Inferior parietal cortex (tissue), 1 donor: ENCODE results near the gene KRTAP10-6.
"Not testable (repeated sequence)": the region's sequence is repeated elsewhere in the genome, so short reads cannot be mapped to it uniquely, and the experiment has no call there.

Experiments
- DNase-seq: peaks from one replicate; pipeline ENCODE4 v3.0.0-alpha.2; 2016; ENCODE audit errors: extremely low spot score

Gene KRTAP10-6

DNA sequence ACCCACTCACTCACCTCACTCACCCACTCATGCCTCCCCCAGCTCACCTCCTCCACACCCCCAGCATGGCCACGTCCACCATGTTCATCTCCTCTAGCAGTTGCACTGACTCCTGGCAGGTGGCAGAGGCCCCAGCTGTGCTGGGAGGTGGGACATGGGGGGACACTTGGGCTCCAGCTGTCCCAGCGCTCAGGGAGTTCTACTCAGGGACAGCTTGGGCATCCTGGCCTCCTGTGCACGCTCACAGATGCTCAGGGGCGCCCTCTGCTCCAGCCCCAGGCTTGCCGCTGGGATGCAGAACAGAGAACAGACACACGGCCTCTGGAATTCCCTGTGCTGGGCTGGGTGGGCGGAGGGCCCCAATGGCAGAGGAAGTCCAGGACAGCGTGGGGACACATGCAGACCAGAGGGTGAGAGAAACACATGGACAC is 24.8 kb upstream of the KRTAP10-6 start:
- DNase-seq: no peak

DNA sequence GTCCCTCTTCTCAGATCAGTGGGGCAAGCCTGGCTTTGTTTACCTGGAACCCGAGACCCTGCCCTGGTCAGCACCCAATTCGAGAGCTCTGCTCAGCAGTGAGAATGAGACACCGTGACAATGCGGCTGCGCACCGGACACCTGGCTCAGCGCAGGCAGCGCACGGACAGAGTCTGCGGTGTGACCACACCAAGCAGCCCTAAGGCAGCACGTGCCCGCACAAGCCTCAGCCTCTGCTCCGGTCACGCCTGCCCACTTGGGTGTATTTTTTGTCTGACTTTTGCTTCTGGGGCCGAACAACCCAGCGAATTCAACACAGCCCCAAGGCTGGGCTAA is 24.3 kb upstream of the KRTAP10-6 start:
- no peak for DNase-seq

- no peak for DNase-seq
Measured at GRCh38 chr21:44615911-44616590, 23.7 kb upstream of the KRTAP10-6 start.

DNA sequence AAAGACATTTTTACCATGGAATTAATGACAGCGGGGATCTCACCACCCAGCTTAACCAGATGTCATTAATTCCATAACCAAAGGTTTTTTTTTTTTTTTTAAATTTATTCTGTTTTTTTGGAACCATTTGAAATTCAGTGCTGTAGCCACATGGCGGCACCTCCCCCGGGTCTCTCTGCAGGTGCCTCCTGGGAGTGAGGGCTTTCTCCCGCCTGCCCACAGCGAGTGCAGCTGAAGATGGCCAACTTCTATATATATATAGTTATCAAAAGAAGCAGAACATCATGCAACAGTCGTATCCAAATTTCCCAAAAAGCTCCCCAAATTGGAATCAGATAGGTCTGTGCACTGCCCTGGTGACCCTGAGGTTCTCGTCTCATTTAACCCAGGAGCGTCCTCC is 23.2 kb upstream of the KRTAP10-6 start:
- no peak for DNase-seq

DNA sequence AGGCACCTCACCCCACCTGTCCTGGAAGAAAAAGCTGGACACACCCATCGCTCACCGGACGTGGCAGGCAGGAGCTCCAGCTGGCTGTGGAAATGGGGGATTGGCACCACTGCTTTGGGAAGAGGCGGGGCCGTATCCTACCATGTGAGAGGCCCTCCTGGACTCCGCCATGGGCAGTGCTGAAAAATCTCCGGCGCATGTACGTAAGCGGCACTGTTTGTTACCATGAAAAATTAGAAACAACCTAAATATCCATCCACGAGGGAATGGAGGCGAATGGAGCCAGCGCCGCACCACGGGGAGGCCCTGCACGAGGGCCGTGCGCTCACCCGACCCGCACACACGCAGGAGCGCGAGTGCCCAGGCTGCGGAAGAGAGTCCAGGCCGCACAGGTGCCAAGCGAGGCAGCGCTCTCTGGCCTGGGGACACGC is 22.7 kb upstream of the KRTAP10-6 start:
- no peak for DNase-seq

GRCh38 chr21:44614161-44614631 is 21.9 kb upstream of the KRTAP10-6 start:
- DNase-seq: no peak

DNA sequence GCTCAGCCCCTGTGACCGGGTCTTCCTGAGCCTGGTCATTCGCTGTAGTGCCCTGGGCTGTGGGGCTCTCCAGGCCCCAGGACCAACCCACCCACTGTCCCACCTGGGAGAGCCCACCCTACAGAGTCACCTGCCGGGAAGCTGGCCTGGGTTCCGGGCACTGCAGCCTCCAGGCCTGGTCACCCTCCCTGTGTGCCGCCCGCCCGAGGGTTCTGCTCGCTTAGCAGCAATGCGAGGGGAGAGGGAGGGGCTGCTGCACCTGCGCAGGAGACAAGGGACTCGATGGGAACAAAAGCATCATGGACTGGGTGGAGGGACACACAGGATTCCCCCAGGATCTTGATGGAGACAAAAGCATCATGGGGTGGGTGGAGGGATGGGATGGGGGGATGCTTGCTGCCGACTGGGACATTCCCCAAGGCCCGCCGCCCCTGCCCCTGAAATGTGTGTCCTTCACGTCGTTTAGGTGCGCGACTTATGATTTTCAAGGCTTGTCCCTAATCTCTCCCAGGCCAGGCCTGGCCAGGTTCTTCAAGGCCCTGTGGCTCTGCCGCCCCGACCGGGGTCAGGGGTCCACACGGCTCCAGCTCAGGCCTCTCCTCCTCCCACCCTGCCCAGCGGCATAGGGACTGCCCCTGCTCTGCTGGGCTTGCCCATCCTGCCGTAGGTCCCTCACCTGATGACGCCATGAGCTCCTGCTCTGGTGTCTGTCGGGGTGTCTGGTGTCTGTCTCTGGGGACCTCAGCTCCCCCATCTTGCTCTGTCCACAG is 21.3 kb upstream of the KRTAP10-6 start:
- DNase-seq: no peak

DNA sequence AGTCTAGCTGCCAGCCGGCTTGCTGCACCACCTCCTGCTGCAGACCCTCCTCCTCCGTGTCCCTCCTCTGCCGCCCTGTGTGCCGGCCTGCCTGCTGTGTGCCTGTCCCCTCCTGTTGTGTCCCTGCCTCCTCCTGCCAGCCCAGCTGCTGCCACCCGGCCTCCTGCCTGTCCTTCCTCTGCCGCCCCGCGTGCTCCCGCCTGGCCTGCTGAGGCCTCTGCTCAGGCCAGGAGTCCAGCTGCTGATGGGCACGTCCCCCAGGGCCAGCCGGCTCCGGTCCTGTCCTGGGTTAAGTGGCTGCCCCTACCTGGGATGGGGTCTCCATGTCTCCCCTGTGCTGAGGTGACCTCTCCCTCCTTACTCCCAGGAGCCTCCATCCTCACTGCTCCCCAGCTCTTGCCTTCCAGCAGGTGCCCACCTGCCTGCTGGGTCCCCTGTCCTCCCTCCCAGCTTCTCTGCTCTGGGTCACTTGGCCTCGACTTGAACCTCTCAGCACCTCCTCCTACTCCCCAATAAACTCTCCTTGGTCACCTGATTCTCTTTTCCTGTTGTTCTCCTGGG is 20.4 kb upstream of the KRTAP10-6 start:
- DNase-seq: no peak

DNA sequence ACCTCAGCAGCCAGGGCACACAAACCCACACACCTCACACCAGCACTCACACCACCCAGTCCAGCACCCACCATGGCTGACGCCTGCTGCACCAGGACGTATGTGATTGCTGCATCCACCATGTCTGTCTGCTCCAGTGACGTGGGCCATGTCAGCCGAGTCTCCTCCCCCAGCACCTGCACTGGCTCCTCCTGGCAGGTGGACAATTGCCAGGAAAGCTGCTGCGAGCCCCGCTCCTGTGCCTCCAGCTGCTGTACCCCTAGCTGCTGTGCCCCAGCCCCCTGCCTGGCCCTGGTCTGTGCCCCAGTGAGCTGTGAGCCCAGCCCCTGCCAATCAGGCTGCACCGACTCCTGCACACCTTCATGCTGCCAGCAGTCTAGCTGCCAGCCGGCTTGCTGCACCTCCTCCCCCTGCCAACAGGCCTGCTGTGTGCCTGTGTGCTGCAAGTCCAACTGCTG is 19.8 kb upstream of the KRTAP10-6 start, which contains the start of gene KRTAP10-8:
Gene KRTAP10-8 (plus strand): TSS at position 51 of the 458 bp plus-strand sequence. CDS start 22 bp downstream, at position 73.
- no peak for DNase-seq

DNA sequence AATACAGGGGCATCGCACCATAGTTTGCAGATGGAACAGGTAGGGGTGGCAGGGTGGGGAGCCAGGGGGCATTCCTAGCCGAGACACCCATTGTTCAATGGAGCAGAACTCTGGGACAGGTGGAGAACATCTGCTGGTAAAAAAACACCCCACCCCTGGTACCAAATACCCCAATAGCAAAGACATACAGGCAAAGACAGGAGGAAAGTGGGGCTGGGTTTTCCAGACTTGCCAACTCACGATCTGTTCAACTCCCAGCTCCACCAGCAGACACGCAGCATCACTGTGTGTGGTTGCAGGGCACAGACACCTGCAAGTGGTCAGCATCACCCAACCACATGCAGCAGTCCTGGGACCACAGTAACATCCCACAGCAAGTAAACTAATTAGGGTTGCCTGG is 19.2 kb upstream of the KRTAP10-6 start:
- DNase-seq: no peak

GRCh38 chr21:44610157-44610843 is 18.0 kb upstream of the KRTAP10-6 start:
- DNase-seq: not testable (repeated sequence)

DNA sequence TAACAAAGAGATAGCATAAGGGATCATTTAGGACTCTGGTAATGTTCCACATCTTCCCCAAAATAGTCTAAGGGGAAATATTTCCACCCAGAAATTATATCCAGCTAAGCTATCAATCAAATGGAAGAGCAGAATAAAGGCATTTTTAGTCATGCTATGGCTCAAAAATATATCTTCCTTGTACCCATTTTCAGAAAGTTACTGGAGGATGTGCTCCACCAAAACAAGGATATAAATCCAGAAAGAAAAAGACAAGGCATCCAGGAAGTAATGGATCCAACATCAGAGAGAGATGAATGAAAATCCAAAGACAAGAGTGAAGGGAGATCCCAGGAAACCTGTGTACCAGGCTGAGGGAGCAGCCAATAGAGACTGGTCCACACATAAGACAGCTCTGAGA is 16.9 kb upstream of the KRTAP10-6 start:
- DNase-seq: no peak

GRCh38 chr21:44606495-44606894 is 14.2 kb upstream of the KRTAP10-6 start:
- no peak for DNase-seq

- no peak for DNase-seq
Measured at GRCh38 chr21:44603911-44604310, 11.6 kb upstream of the KRTAP10-6 start.

DNA sequence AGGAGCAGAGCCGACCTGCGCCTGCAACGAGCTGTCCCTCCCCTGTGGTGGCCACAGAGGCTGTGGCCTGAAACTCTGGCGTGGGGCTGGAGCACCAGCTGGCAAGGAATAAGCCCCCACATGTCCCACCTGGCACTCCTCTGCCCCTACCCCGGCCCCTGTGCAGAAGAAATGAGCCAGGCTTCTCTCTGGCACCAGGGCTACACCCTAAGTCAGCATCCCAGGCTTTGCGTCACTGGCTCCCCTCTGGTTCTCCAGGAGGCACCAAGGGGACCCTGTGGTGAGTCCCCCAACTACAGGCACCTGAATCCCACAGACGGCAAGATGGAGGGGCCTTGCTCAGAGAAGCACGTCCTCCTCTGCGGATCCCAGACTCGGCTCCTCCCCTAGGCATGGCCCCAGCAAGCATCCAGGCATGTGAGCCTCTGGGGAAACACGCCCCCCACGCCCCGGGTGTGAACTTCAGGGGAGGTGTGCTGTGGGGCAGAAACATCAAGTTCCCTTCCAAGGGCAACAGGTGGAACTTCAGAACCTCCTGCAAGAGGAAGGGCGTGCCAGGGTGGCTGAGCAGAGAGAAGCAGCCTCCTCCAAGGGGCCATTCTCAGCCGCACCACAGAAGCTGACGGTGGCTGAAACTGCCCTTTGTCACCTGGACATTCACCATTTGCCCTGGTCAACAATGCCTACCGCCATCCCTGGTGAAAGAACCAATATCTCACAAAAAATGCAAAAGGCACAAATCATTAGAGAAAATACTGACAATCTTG is 11.0 kb upstream of the KRTAP10-6 start:
- DNase-seq: no peak

GRCh38 chr21:44602463-44602850 is 10.2 kb upstream of the KRTAP10-6 start:
- DNase-seq: no peak

DNA sequence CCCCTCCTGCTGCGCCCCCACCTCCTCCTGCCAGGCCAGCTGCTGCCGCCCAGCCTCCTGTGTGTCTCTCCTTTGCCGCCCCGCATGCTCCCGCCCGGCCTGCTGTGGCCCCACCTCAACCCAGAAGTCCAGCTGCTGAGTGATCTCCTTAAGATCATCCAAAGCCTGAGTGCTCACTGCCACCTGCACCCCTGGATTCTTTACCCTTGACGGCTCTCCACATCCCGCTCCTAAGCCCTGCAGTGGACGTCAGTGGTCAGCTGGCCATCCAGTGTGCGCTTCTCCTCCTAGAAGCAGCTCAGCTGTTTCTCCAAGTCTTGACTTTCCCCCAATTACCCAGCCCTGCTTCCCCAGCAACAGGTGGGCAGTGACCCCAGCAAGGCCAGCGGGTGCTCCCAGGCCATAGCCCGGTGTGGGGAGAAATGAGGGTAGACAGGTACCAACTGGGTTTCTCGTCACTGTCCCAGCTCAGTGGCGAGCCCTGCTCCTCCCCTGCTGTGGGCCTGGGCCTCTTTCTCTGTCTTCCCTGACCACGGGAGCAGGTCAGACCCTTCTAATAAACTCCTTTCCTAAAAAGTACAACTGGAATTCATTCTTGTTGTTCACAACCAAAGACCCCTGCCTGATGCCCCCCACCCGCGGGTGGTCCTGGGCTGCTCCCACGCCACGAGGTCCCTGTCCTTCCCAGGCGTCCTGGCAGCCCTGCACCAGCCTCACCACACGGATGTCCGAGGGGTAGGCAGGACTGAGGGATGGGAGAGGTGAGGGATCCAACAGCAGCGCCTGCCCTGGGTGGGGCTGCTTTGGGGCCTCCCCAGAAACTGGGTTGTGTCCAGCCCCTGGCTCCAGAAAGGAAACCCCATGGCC is 9.5 kb upstream of the KRTAP10-6 start:
- no peak for DNase-seq

GRCh38 chr21:44601091-44601490 is 8.8 kb upstream of the KRTAP10-6 start:
- not testable (repeated sequence) for DNase-seq

- not testable (repeated sequence) for DNase-seq
Measured at GRCh38 chr21:44600118-44600978, 8.0 kb upstream of the KRTAP10-6 start, which contains the start of gene KRTAP10-7. KRTAP10-7 (plus strand) TSS chr21:44600597; CDS start chr21:44600622, 25 bp downstream.
